Uterus (tissue), 4 donors: ENCODE data around the gene SPTBN4. TPM values are rescaled to one million over a fixed set of nuclear protein-coding genes. Genes with fewer than 3 reads are reported as not detected.
"Not testable (repeated sequence)": the region's sequence is repeated elsewhere in the genome, so short reads cannot be mapped to it uniquely, and the experiment has no call there.

Source experiments
- DNase-seq, 2 donors: peaks; one replicate each; pipeline ENCODE4 v3.0.0-alpha.2; 2019 to 2020
- H3K27ac ChIP-seq, 2 donors: fragments of 200-600 bp; sonication (generic); 1 replicate in 1 of 2; 2 replicates in 1 of 2; pipeline ENCODE4 v1.5.1; 2016 to 2018
- H3K27me3 ChIP-seq, 2 donors: fragments of 200-600 bp; sonication (generic); one replicate each; pipeline ENCODE4 v1.5.1; 2018 to 2019; ENCODE audit warnings: control low read depth in 1 of 2
- H3K36me3 ChIP-seq, 2 donors: fragments of 200-600 bp; sonication (generic); one replicate each; pipeline ENCODE4 v1.5.1; 2019; ENCODE audit warnings: control low read depth in 1 of 2
- H3K4me1 ChIP-seq, 2 donors: fragments of 200-600 bp; sonication (generic); one replicate each; pipeline ENCODE4 v1.5.1; 2018 to 2019; ENCODE audit warnings: control low read depth in 1 of 2
- H3K4me3 ChIP-seq, 2 donors: fragments of 200-600 bp; sonication (generic); 1 replicate in 1 of 2; 2 replicates in 1 of 2; pipeline ENCODE4 v1.5.1; 2018 to 2019; ENCODE audit warnings: mild to moderate bottlenecking in 1 of 2
- H3K9me3 ChIP-seq, 2 donors: fragments of 200-600 bp; sonication (generic); one replicate each; pipeline ENCODE4 v1.5.1; 2019; ENCODE audit warnings: control low read depth in 1 of 2
- CTCF ChIP-seq, 4 experiments: fragments of 200-600 bp in 2 of 4; fragments of 450-650 bp in 2 of 4; sonication (generic) in 2 of 4; IDR thresholded peaks; one replicate each; pipeline ENCODE4 v1.5.1; 2016 to 2019; ENCODE audit warnings: antibody characterized with exemption in 4 of 4, mild to moderate bottlenecking in 2 of 4, moderate library complexity in 1 of 4
- POLR2A ChIP-seq, 2 donors: fragments of 450-650 bp; IDR thresholded peaks; one replicate each; pipeline ENCODE4 v1.6.1; 2016; ENCODE audit warnings: antibody characterized with exemption in 2 of 2, mild to moderate bottlenecking in 1 of 2, moderate library complexity in 1 of 2
- intact Hi-C: fragments of 100-400 bp; cut with DNase I; formaldehyde crosslinking; loops from one replicate; pipeline ENCODE4 v1.15.1; 2023; ENCODE audit warnings: low total_unique reads
- total RNA-seq, 4 donors: library from RNA; depleted of rRNA in 3 of 4; stranded (reverse); fragments of >200 nt in 3 of 4; gene quantifications; one replicate each; pipeline versions ENCODE4 v1.1.0 to v1.2.4, GENCODE V29; 2014 to 2023
- donor health status: DM: yes; HTN: yes; CAD: no.

SPTBN4 gene
- total RNA-seq, 4 donors from 2014 or later, result 3.1 to 7.0 (median 5.3) TPM; not detected in 1

GRCh38 chr19:40423938-40424337 lies 42.9 kb upstream of the SPTBN4 start:
- no peak for TF ChIP-seq CTCF (IDR thresholded peaks at IDR 0.05)
- TF ChIP-seq POLR2A (IDR thresholded peaks at IDR 0.05), result no peak
- intact Hi-C loops, result no loop called here
- H3K4me1 ChIP-seq, result peaks cover 0 to 21% of the 10 kb centered on the region in 2 donors

GRCh38 chr19:40424637-40425449 lies 42.0 kb upstream of the SPTBN4 start:
- intact Hi-C loops, result no loop called here
- no peaks in the 10 kb centered on the region for H3K9me3 ChIP-seq
- no peaks in the 10 kb centered on the region for H3K27me3 ChIP-seq
- H3K4me1 ChIP-seq, result peaks cover 0 to 21% of the 10 kb centered on the region in 2 donors
- peak overlapping the region; percentile 98 for H3K27ac ChIP-seq
- H3K36me3 ChIP-seq, result no peaks in the 10 kb centered on the region
- peak overlapping the region; percentile 72 to 93 for H3K4me3 ChIP-seq
- no peak for DNase-seq
- TF ChIP-seq CTCF (IDR thresholded peaks at IDR 0.05), result no peak
- no peak for TF ChIP-seq POLR2A (IDR thresholded peaks at IDR 0.05)

More at GRCh38 chr19:40423938-40424337, 42.9 kb upstream of the SPTBN4 start:
- H3K9me3 ChIP-seq, result no peaks in the 10 kb centered on the region
- peak overlapping the region; percentile 72 to 93 for H3K4me3 ChIP-seq
- no peaks in the 10 kb centered on the region for H3K27me3 ChIP-seq
- H3K36me3 ChIP-seq, result no peaks in the 10 kb centered on the region
- no peak for DNase-seq
- peak overlapping the region; percentile 98 for H3K27ac ChIP-seq

GRCh38 chr19:40425450-40426287 lies 41.1 kb upstream of the SPTBN4 start, which contains the start of gene SERTAD1:
SERTAD1 (minus strand) TSS chr19:40425992; CDS start chr19:40423546, 2,446 bp downstream.
- peaks cover 0 to 21% of the 10 kb centered on the region in 2 donors for H3K4me1 ChIP-seq
- no peaks in the 10 kb centered on the region for H3K27me3 ChIP-seq
- no peaks in the 10 kb centered on the region for H3K36me3 ChIP-seq
- TF ChIP-seq CTCF (IDR thresholded peaks at IDR 0.05), result peak; percentile 79 to 91 (median 83)
- peak; percentile 99 for TF ChIP-seq POLR2A (IDR thresholded peaks at IDR 0.05)
- DNase-seq, result peak; percentile 100
- intact Hi-C loops, result no loop called here
- peak within 1 kb of the TSS; percentile 98 for H3K27ac ChIP-seq
- peak within 1 kb of the TSS; percentile 72 to 93 for H3K4me3 ChIP-seq
- H3K9me3 ChIP-seq, result no peaks in the 10 kb centered on the region

GRCh38 chr19:40428197-40428596 lies 38.6 kb upstream of the SPTBN4 start:
- H3K4me1 ChIP-seq, H3K36me3 ChIP-seq, H3K27me3 ChIP-seq, DNase-seq, H3K4me3 ChIP-seq, H3K27ac ChIP-seq, H3K9me3 ChIP-seq, intact Hi-C loops: not testable (repeated sequence)

- intact Hi-C loops, H3K4me1 ChIP-seq, H3K27ac ChIP-seq, H3K36me3 ChIP-seq, H3K27me3 ChIP-seq, DNase-seq, H3K9me3 ChIP-seq, H3K4me3 ChIP-seq: not testable (repeated sequence)
These were observed 36.6 kb upstream of the SPTBN4 start for GRCh38 chr19:40430242-40430641.

GRCh38 chr19:40431698-40432097 lies 35.1 kb upstream of the SPTBN4 start:
- Histone ChIP-seq H3K4me1 (peaks cover 0 to 3% of the 10 kb centered on the region in 2 donors), H3K9me3 (no peaks in the 10 kb centered on the region), H3K36me3 (no peaks in the 10 kb centered on the region), H3K27me3 (no peaks in the 10 kb centered on the region), H3K27ac (peak overlapping the region; percentile 92 to 99), H3K4me3 (no peak overlapping the region)
- DNase-seq, result no peak
- TF ChIP-seq POLR2A (IDR thresholded peaks at IDR 0.05) (no peak), CTCF (IDR thresholded peaks at IDR 0.05) (no peak)
- intact Hi-C loops, result no loop called here

- peak overlapping the region; percentile 92 to 99 for H3K27ac ChIP-seq
- H3K27me3 ChIP-seq, H3K4me1 ChIP-seq, H3K9me3 ChIP-seq, intact Hi-C loops, DNase-seq, H3K36me3 ChIP-seq: not testable (repeated sequence)
- H3K4me3 ChIP-seq, result peak overlapping the region; percentile 38 to 46
These were observed 34.0 kb upstream of the SPTBN4 start for GRCh38 chr19:40432760-40433159.
